ENCODE results near the gene OR52A5.

Gene OR52A5

GRCh38 chr11:5107285-5107684 lies 30.9 kb downstream of the OR52A5 start:
- no peak for DNase-seq

DNA sequence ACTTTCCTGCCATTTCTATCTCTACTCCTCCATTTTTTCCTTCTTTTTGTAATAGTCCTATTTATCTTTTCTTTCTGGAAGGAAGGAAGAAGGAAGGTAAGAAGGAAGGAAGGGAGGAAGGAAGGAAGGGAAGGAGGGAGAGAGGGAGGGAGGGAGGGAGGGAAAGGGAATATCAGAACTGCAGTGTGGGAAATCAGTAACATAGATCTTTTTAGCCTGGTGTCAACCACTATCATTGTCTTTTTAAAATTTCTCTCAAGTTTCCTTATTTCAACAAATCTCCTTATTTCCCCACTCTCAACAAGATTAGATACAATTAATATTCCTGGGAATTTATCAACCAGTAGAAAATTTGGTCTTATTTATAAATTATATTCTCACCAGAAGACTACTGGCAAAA lies 35.1 kb downstream of the OR52A5 start:
- DNase-seq: no peak

GRCh38 chr11:5102246-5102645 lies 35.9 kb downstream of the OR52A5 start:
- no peak for DNase-seq

GRCh38 chr11:5096011-5096410 lies 42.1 kb downstream of the OR52A5 start:
- DNase-seq: no peak

GRCh38 chr11:5092821-5093585 lies 45.2 kb downstream of the OR52A5 start:
- no peak for DNase-seq

DNA sequence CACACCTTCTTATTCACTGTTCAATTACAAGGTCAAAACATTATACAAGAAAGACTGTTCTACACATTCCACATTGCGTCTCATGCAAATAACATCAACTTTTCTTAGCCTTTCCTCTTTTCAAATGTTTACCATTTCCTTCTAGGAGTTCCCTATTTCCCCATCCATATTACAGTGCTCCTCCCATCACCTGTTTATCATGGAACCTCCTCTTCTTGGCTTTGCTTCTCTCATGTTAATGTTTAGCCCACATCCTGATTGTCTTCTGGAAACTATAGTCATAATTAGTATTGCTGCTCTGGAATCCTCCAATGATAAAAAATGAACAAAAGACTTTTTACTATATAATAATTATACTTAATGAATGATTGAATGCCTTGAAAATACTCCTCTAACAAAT lies 47.5 kb downstream of the OR52A5 start:
- no peak for DNase-seq

DNA sequence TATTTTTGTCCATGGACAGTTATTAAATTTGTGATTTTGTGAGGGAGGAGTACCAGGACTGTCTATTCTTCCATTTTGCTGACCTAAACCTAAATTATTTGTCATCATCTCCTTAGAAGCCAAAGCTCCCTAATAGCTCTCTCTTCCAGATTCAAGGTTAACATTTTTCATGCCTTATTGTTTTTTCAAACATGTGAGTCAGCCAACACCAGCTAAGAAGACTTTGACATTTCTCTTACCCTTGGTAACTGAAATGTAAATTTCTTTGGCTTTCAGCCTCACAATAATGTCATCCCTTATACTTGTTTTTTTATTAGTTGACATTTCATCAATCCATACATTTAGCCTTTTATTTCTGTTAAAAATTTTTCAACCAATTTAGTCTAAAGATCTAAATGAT lies 49.6 kb downstream of the OR52A5 start:
- DNase-seq: no peak

- DNase-seq: no peak
These were observed 54.6 kb downstream of the OR52A5 start for GRCh38 chr11:5083602-5084001.

DNA sequence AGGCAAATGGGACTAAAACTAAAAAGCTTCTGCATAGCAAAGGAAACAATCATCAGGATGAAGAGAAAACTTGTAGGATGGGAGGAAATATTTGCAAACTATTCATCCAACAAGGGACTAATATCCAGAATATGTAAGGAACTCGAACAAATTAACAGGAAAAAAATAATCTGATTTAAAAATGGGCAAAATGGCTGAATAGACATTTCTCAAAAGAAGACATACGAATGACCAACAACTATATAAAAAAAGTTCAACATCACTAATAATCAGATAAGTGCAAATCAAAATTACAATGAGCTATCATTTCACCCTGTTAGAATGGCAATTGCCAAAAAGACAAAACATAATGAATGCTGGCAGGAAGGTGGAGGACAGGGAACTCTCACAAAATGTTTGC lies 56.8 kb downstream of the OR52A5 start:
- no peak for DNase-seq
